Fibroblast of pulmonary artery (primary cell): ENCODE results near the gene TCFL5.

ENCODE experiments used
- DNase-seq: peaks from one replicate; pipeline ENCODE4 v3.0.0-alpha.2; 2010; ENCODE audit warnings: low read depth
- H3K4me3 ChIP-seq: replicated peaks from 2 replicates; pipeline ENCODE4 v1.5.1; 2011; ENCODE audit warnings: low read depth, mild to moderate bottlenecking, control low read depth, low read length, moderate library complexity
- CTCF ChIP-seq: IDR thresholded peaks from 2 replicates; pipeline ENCODE4 v1.5.1; 2011; ENCODE audit warnings: mild to moderate bottlenecking, control low read depth, low read length, inconsistent platforms; ENCODE audit errors: missing control alignments

Gene TCFL5

GRCh38 chr20:62885896-62886708, 24.5 kb upstream of the TCFL5 start:
- H3K4me3 ChIP-seq: no peak overlapping the region
- DNase-seq: no peak
- TF ChIP-seq CTCF: no peak

GRCh38 chr20:62885046-62885895, 23.6 kb upstream of the TCFL5 start:
- TF ChIP-seq CTCF: no peak
- DNase-seq: no peak
- H3K4me3 ChIP-seq: no peak overlapping the region

- no peak for DNase-seq
- H3K4me3 ChIP-seq: no peak overlapping the region
- no peak for TF ChIP-seq CTCF
These were observed 22.9 kb upstream of the TCFL5 start for GRCh38 chr20:62884556-62884955.

GRCh38 chr20:62882426-62882825, 20.8 kb upstream of the TCFL5 start:
- DNase-seq: no peak
- no peak overlapping the region for H3K4me3 ChIP-seq
- TF ChIP-seq CTCF: no peak

GRCh38 chr20:62881662-62882395, 20.2 kb upstream of the TCFL5 start:
- TF ChIP-seq CTCF: no peak
- no peak for DNase-seq
- H3K4me3 ChIP-seq: no peak overlapping the region

- H3K4me3 ChIP-seq: no peak overlapping the region
- no peak for DNase-seq
- TF ChIP-seq CTCF: no peak
These were observed 19.5 kb upstream of the TCFL5 start for GRCh38 chr20:62880935-62881661.
